ENCODE data around the gene ESD. TPM values are rescaled to one million over a fixed set of nuclear protein-coding genes. Genes with fewer than 3 reads are reported as not detected.

ESD gene
- total and polyA plus RNA-seq, 3 donors from 2014 or later: 60.3 to 95.8 (median 65.4) TPM

- Histone ChIP-seq H3K27me3 (no peaks in the 10 kb centered on the region), H3K4me3 (no peak overlapping the region), H3K9me3 (no peaks in the 10 kb centered on the region), H3K4me1 (no peaks in the 10 kb centered on the region), H3K36me3 (ENCODE audit: low read depth, missing control alignments) (no peaks in the 10 kb centered on the region), H3K27ac (no peak overlapping the region)
- intact Hi-C loops (cut with DNase I; ENCODE audit: low total_unique reads): no loop called here
- no peak for DNase-seq
- 58 to 68% methylated on average over 1 of the region's 1 CpG for WGBS, 2 donors
- TF ChIP-seq CTCF (IDR thresholded peaks at IDR 0.05) (no peak), POLR2A (IDR thresholded peaks at IDR 0.05) (no peak)
Observed at GRCh38 chr13:46839399-46839798, 42.4 kb upstream of the ESD start.

GRCh38 chr13:46834657-46835056 is 37.7 kb upstream of the ESD start:
- intact Hi-C loops (cut with DNase I; ENCODE audit: low total_unique reads): no loop called here
- no peak for TF ChIP-seq POLR2A (IDR thresholded peaks at IDR 0.05)
- TF ChIP-seq CTCF (IDR thresholded peaks at IDR 0.05): no peak
- Histone ChIP-seq H3K4me3 (no peak overlapping the region), H3K4me1 (no peaks in the 10 kb centered on the region), H3K27ac (no peak overlapping the region), H3K27me3 (no peaks in the 10 kb centered on the region), H3K36me3 (ENCODE audit: low read depth, missing control alignments) (no peaks in the 10 kb centered on the region), H3K9me3 (no peaks in the 10 kb centered on the region)
- DNase-seq: no peak
- WGBS, 2 donors: 85 to 92% methylated on average over 6 of the region's 6 CpGs

- 24 to 36% methylated on average over 5 of the region's 5 CpGs for WGBS, 2 donors
- TF ChIP-seq POLR2A (IDR thresholded peaks at IDR 0.05) (no peak), CTCF (IDR thresholded peaks at IDR 0.05) (peak; percentile 45 to 76 (median 64))
- intact Hi-C loops (cut with DNase I; ENCODE audit: low total_unique reads): no loop called here
- H3K9me3 ChIP-seq: no peaks in the 10 kb centered on the region
- no peaks in the 10 kb centered on the region for H3K4me1 ChIP-seq
- H3K27me3 ChIP-seq: no peaks in the 10 kb centered on the region
- H3K4me3 ChIP-seq: no peak overlapping the region
- H3K27ac ChIP-seq: no peak overlapping the region
- H3K36me3 ChIP-seq (ENCODE audit: low read depth, missing control alignments): no peaks in the 10 kb centered on the region
- peak; percentile 65 for DNase-seq
Observed at GRCh38 chr13:46831588-46832194, 34.7 kb upstream of the ESD start.

GRCh38 chr13:46830405-46831005 is 33.5 kb upstream of the ESD start:
- DNase-seq: no peak
- intact Hi-C loops (cut with DNase I; ENCODE audit: low total_unique reads): no loop called here
- H3K4me3 ChIP-seq: no peak overlapping the region
- H3K4me1 ChIP-seq: no peaks in the 10 kb centered on the region
- no peaks in the 10 kb centered on the region for H3K27me3 ChIP-seq
- TF ChIP-seq CTCF (IDR thresholded peaks at IDR 0.05): no peak
- TF ChIP-seq POLR2A (IDR thresholded peaks at IDR 0.05): no peak
- no peaks in the 10 kb centered on the region for H3K36me3 ChIP-seq (ENCODE audit: low read depth, missing control alignments)
- H3K9me3 ChIP-seq: no peaks in the 10 kb centered on the region
- no peak overlapping the region for H3K27ac ChIP-seq

GRCh38 chr13:46822551-46822950 is 25.6 kb upstream of the ESD start:
- H3K4me3 ChIP-seq: no peak overlapping the region
- no peak for DNase-seq
- H3K4me1 ChIP-seq: no peaks in the 10 kb centered on the region
- H3K36me3 ChIP-seq (ENCODE audit: low read depth, missing control alignments): no peaks in the 10 kb centered on the region
- no peak for TF ChIP-seq POLR2A (IDR thresholded peaks at IDR 0.05)
- no peak for TF ChIP-seq CTCF (IDR thresholded peaks at IDR 0.05)
- no peaks in the 10 kb centered on the region for H3K9me3 ChIP-seq
- intact Hi-C loops (cut with DNase I; ENCODE audit: low total_unique reads): no loop called here
- no peaks in the 10 kb centered on the region for H3K27me3 ChIP-seq
- WGBS, 2 donors: 87 to 95% methylated on average over 2 of the region's 2 CpGs
- H3K27ac ChIP-seq: no peak overlapping the region

Data from testis (tissue), 3 donors.